DMS53 treated with DMSO at 0.1 percent for 48 hours (cell line): ENCODE data around the gene SERPINB10.

Experiments used
- DNase-seq: peaks from one replicate; lab custom pipeline; 2025; ENCODE audit not compliant: unreplicated experiment; lab: John Stamatoyannopoulos, UW

The SERPINB10 gene

GRCh38 chr18:63907664-63908063 lies at the start of gene SERPINB10:
Gene SERPINB10 (plus strand): TSS chr18:63907958. CDS start chr18:63915511, 7,553 bp downstream.
- DNase-seq, result no peak

- DNase-seq, result no peak
Observed at GRCh38 chr18:63858456-63858855, 49.3 kb upstream of the SERPINB10 start.

DNA sequence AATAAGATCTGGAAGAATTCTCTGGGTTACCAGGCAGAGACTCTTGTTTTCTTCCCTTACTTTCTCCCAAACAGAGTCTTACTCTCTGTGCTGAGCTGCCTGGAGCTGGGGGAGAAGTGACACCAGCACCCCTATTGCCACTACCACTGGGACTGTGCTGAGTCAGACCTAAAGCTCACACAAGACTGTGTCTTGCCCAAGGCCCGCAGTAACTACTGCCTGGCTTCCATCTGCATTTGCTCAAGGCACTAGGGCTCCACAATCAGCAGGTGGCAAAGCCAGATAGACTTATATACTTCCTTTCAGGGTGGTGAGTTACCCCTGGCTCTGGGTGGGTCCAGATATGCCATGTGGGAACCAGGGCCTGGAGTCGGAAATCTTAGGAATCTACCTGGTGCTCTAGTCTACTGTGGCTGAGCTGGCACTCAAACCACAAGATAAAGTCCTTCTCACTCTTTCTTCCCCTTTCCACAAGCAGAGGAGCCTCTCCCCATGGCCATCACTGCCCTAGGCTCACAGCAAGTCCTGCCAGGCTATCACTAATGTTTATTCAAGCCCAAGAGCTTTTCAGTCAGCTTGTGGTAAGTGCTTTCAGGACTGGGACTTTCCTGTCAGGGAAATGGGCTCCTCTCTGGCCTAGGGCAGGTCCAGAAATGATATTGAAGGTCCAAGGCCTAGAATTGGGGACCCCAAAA lies 47.8 kb upstream of the SERPINB10 start:
- DNase-seq, result no peak

GRCh38 chr18:63860531-63860930 lies 47.2 kb upstream of the SERPINB10 start:
- DNase-seq, result no peak

- no peak for DNase-seq
Observed at GRCh38 chr18:63867368-63868125, 40.2 kb upstream of the SERPINB10 start.

DNA sequence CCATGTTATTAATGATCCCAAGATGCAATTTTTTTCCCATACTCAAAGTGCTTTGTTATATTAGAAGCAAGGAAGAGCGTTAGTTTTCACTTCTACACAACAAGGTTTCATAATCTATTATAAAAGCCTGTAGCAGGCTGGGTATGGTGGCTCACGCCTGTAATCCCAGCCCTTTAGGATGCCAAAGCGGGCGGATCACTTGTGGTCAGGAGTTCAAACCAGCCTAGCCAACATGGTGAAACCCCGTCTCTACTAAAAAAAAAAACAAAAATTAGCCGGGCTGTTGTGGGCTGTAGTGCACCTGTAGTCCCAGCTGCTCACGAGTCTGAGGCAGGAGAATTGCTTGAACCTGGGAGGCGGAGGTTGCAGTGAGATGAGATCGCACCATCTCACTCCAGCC lies 39.2 kb upstream of the SERPINB10 start:
- DNase-seq, result no peak

DNA sequence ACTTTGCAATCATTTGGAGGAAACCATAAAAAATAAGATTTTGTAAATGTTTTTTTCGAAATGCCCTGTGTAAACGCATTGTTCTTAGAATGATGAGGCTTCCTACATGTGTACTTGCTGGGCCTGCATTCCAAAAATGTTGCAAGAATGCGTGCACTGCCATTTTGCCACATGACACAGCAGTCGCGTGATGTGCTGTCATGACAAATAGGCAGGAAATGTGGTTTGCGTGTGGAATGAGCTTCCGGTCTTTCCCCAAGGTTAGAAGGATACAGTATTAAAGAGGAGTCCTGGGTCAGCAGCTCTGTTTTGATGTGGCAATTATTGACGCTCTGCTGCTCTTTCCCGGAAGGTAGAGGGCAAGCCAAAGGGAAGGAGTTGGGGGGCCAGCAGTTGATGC lies 38.4 kb upstream of the SERPINB10 start:
- DNase-seq, result no peak

DNA sequence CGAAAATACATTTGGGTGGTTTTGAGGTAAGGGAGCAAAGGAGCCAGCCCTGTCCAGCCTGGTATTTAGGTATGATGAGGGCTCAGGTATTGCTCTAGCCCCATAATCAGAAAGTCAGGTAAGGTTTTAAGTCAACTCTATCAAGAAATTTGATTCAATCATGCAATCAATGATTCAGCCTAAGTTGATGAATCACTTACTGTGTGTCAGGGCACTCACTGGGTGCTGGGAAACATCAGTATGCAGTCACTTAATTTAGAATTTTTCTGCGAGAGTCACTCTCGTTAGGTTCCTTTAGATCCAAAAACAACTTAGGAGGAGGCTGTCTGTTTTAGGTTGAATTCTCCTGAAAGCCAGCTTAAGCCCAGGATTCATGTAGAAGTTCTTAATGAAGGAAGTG lies 37.9 kb upstream of the SERPINB10 start:
- no peak for DNase-seq

DNA sequence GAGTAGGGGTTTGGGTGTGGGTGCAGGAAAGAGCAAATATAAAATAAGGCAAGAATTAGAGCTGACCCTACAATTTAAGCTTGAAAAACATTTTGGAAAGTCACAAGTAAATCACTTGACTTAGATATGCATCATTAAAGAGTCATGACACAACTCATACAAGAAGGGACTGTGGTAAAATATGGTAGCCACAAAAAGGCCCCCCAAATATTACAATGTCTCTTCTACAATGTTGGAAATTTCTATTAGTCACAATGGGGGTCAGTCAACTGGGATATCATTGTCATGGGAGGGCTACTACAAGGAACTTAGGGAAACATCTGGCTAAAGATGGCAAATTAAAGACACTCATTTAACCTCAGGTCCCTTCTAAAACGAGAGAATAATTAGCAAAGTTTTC lies 35.9 kb upstream of the SERPINB10 start:
- DNase-seq, result no peak

GRCh38 chr18:63872586-63872985 lies 35.2 kb upstream of the SERPINB10 start:
- no peak for DNase-seq

GRCh38 chr18:63878343-63878742 lies 29.4 kb upstream of the SERPINB10 start:
- DNase-seq, result no peak

- no peak for DNase-seq
Observed at GRCh38 chr18:63878925-63879324, 28.8 kb upstream of the SERPINB10 start.

GRCh38 chr18:63879709-63880108 lies 28.0 kb upstream of the SERPINB10 start:
- DNase-seq, result no peak

DNA sequence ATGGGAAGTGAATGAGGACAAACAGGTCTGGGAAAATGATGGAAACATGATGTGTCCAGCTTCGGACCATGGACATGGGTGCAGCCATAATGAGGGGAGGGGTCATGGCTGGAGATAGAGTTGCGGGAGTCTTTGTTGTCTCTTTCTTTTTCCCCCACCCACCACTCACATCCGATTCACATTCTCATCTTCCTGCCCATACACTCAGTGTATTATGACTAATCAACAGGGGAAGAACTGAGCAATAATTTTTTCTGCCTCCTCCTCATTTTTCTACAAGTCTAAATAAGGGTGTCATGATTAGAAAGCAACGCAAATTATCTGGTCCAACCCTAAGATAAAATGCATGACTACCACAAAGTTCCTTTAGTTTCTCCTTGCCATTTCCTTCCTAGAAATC lies 25.9 kb upstream of the SERPINB10 start:
- DNase-seq, result no peak

DNA sequence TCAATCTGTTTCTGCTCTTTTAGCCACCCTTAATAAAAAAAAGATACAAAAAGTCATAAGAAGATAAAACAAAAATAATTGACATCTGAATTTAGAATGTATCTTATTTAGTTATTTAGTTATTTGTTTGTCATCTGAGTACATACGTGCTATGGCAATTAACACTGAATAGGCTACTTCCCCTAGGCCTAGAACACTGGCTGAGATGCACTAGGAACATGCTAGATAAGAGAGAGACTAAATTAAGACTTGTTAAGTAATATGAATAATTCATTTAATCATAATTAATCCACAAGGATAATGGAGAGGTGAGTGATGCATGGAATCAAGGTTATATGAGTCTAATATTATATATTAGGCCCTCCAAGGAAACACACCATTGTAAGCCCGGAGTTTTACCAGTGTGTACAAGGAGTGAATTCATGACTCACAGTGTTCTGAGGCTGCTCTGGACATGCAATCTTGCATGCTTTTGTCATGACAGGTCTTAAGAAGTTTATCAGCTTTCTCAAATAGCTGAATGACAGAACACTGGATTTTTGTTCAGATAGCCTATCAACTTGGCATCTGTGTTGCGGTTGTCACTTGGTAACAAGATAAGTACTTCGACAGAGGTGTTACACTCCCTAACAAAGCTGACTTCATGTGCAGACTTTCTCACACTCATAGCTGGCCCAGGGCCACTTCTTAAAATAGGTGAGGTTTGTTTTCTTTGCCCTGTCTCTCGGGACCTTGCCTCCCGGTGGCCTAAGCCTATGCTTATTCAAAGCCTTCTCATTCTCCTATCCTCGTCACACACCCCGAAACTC lies 25.2 kb upstream of the SERPINB10 start:
- DNase-seq, result no peak

GRCh38 chr18:63883617-63884016 lies 24.1 kb upstream of the SERPINB10 start:
- no peak for DNase-seq

GRCh38 chr18:63887424-63887823 lies 20.3 kb upstream of the SERPINB10 start, which contains the start of gene SERPINB2:
Gene SERPINB2 (plus strand): TSS chr18:63887705. CDS start chr18:63891445, 3,740 bp downstream.
- no peak for DNase-seq

GRCh38 chr18:63888470-63889190 lies 19.1 kb upstream of the SERPINB10 start:
- no peak for DNase-seq

DNA sequence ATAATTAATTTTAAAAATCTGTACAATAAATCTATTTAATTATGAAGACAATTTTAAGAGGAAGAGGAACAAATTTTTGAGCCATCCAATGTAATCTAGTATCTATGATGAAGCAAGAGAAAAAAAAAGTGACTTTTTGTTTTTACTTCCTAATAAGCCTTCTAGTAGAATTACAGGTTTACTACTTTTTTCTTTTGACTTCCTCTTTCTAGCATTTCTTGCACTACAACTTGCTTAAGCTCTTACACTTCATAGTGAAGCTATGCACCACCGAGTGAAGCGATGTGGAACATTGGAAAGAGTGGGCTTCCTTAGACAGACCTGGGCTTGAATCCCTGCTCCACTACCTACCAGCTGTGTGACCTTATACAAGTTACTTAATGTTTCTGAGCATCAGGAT lies 18.1 kb upstream of the SERPINB10 start:
- DNase-seq, result no peak

DNA sequence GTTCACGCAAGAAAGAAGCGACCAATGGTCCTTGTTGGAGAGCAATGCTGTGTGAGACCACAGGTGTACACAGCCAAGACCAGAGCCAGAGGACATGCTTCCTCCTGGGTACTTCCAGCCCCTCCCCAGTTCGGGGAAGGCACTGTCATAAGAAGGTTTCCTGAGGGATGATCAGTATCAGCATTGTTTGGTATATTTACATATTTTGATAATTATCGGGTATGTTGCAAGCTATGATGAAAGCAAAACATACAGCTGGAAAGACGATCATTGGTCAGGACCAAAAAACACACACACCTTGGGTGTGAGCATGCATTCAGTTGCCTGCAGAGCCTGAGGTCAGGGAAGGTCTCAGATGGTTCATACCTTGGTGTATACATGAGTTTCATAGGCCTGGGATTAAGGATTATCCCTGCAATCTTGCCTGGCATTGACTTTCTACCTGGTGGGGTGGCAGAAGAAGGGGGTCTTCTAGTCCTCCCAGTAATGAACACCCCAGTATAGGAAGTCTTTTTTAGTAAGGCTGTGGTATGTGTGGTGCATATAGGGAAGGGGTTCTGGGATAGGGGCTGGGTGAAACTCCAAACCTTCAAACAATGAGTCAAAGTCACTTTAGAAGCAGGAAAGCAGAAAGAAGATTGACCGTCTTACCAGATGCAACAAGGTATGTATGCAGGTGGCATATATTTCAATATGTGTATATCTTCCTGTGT lies 17.4 kb upstream of the SERPINB10 start:
- no peak for DNase-seq
